D721Med (cell line): Measurements from ENCODE around the gene LMBRD1.

Experiments
- DNase-seq: peaks from one replicate; pipeline ENCODE4 v3.0.0; 2011; ENCODE audit warnings: low spot score; ENCODE audit not compliant: insufficient read length
- FAIRE-seq: peaks from 2 replicates; lab custom pipeline; 2011; peaks lifted over from hg19 to GRCh38; lab: Jason Lieb, UNC
- CTCF ChIP-seq: IDR thresholded peaks from 2 replicates; pipeline ENCODE4 v1.5.1; 2012; ENCODE audit warnings: mild to moderate bottlenecking, control low read depth; ENCODE audit not compliant: insufficient read depth; ENCODE audit errors: missing control alignments

The LMBRD1 gene

GRCh38 chr6:69650703-69651102 is 146.1 kb downstream of the LMBRD1 start:
- FAIRE-seq (no peak), DNase-seq (no peak)
- TF ChIP-seq CTCF, result no peak

DNA sequence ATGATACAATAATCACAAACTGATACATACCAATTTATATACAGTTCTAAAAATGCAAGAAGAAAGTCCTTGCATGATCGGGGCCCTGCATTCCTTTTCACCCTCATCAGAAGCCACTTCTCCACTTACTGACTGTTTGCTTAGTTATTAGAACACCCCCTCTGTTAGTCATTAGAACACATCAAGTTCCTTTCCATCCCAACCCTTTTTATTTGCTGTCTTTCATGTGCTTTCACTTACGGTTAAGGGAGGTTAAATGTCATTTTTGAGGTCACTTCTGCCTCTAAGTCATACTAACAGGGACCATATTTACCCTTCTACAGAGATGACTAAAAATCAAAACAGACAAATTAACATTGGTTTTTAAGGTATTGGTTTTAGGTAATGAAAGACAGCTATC is 149.1 kb downstream of the LMBRD1 start:
- no peak for DNase-seq
- no peak for TF ChIP-seq CTCF

DNA sequence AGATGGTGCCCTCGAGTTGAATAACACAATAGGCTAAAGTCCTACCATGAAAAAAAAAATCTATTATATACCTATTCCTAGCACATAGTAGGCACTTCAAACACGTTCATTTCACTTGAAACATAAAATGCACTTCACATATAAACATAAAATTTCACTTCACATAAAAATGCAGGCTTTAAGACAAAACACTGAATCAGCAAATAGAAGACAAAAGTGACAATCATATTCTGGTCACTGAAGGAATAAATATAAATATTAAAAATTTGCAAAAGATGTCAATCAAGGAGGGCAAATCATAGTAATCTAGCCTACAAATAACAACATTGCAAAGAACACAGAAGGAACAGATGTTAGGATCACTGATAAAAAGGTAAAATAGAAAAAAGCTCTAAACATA is 153.1 kb downstream of the LMBRD1 start:
- no peak for FAIRE-seq
- no peak for DNase-seq
- TF ChIP-seq CTCF, result no peak

More for the DNA sequence above, 149.1 kb downstream of the LMBRD1 start:
- no peak for FAIRE-seq

DNA sequence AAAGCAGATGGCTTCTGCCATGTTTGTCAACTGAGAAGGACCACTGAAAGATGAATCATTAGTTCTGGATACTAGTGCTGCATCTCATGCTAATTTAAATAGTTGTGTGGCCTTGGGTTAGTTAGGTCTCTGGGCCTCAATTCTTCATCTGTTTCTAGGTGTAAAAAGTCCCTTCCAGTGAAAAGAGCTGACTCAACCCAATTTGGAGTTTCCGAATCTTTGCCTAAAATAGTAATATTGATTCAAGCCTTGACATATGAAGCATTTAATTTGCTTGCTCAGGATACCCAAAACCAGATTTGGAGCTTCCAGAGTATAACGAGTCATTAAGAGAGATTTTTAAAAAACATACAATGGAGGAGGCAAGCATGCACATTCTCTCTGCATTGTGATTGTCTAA is 163.9 kb downstream of the LMBRD1 start:
- FAIRE-seq (no peak), DNase-seq (no peak)
- no peak for TF ChIP-seq CTCF

DNA sequence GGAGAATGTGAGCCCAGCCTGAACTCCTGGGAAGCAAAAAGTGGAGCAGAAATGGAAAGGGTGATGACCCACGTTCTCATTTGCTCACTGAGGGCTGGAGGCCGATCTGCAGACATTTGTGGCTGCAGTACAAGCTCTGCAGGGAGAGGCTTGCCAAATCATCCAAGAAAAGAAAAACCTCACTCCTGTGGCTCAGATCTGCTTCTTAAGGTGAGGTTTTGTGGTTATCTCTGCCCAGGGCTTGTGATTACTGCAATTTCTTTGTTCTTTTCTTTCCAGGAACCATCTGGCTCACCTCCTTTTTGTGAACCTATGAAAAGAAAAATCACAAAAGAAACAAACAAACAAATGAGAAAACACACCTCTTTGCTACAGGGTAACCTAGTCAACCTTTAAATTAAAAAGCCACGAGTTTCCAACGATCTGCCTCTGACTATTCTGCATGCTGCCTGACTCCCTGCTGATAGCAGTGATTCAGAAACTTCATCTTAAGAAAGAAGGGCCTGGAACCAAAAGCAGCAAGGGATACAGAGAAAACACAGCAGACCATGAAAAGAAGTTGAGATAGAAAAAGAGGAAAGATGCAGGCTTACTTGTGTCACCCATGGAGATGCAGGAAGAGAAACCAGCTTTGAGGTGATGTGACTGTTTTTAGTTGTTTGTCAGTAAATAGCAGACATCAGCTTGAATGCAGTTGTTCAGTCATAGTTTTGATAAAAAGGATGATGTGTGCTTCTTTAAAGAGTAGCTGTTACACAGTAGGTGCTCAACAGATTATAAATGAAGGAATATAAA is 165.1 kb downstream of the LMBRD1 start:
- FAIRE-seq, result no peak
- TF ChIP-seq CTCF, result no peak
- DNase-seq, result no peak

DNA sequence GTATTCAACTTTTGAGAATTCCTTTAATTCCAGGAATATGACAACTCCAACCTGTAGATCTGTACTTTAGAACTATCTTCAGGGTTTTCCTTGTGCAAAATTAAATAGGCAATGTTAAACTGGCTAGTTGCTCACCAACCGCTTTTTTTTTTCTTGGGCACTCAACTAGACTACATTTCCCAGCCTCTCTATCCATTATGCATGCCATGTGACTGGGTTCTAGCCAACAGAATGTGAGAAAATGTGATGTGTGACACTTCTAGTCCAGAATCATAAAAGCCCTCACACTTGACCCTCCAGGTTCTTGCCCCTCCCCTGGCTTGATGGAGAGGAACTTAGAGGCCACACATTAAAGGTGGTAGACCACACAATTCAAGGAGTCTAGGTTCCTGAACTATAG is 166.0 kb downstream of the LMBRD1 start:
- no peak for FAIRE-seq
- no peak for TF ChIP-seq CTCF

DNA sequence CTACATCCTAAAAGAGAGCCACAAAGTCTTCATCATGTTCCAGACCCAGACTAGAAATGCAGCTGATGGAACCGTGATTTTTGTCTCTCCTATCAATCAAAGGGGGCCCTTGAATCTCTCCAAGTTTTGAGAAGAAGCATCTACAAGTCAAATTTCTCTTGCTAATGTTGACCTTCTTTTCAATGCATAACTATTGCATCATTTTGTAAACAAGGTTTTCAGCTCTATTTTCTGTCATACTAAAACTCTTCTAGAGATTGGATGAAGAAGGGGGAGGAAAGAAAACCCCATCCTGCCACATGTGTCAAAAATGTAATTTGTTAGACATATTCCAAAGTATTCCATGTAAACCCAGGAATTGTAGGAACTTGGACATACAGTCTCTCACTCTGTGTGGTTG is 169.2 kb downstream of the LMBRD1 start:
- no peak for FAIRE-seq
- TF ChIP-seq CTCF, result no peak
- no peak for DNase-seq

More for the DNA sequence above, 166.0 kb downstream of the LMBRD1 start:
- DNase-seq, result no peak
